B cell (primary cell): ENCODE data around the gene PIP5K1A.

Experiments used
- CTCF ChIP-seq: fragments of 200-600 bp; IDR thresholded peaks from one replicate; pipeline ENCODE4 v1.8.0; 2022; ENCODE audit warnings: antibody characterized with exemption, mild to moderate bottlenecking
- EZH2 ChIP-seq: IDR thresholded peaks from 2 replicates; pipeline ENCODE4 v1.6.1; 2012; ENCODE audit warnings: borderline replicate concordance, low read depth, mild to moderate bottlenecking, moderate library complexity, low read length; ENCODE audit not compliant: insufficient read depth, poor library complexity, severe bottlenecking

GRCh38 chr1:151235235-151235634 lies 36.9 kb downstream of the PIP5K1A start:
- TF ChIP-seq EZH2 (no peak), CTCF (no peak)
